ENCODE measurements around the gene NACC1. TPM values are rescaled to one million over a fixed set of nuclear protein-coding genes. Genes with fewer than 3 reads are reported as not detected.

The NACC1 gene
- total and polyA plus RNA-seq, 2 experiments from 2014 or later = 11.1 to 35.0 TPM

- Histone ChIP-seq H2AFZ (no peak overlapping the region), H3K79me2 (no peaks in the 10 kb centered on the region), H3K9me2 (replicated peaks; ENCODE audit: insufficient read depth) (no peaks in the 10 kb centered on the region), H3K36me3 (replicated peaks; ENCODE audit: insufficient read depth, low read depth) (no peaks in the 10 kb centered on the region), H3K27me3 (peaks cover 4% of the 10 kb centered on the region), H3K9me3 (ENCODE audit: low read depth) (no peaks in the 10 kb centered on the region), H4K20me1 (ENCODE audit: insufficient read depth, poor library complexity, severe bottlenecking) (no peaks in the 10 kb centered on the region), H3K4me1 (ENCODE audit: insufficient read depth) (peaks cover 20% of the 10 kb centered on the region), H3K27ac (no peak overlapping the region), H3K4me3 (no peak overlapping the region), H3K4me2 (no peak overlapping the region)
- DNase-seq (ENCODE audit: low spot score) = no peak
- TF ChIP-seq CTCF (IDR thresholded peaks at IDR 0.05; ENCODE audit: poor library complexity) (no peak), EZH2phosphoT487 (IDR thresholded peaks at IDR 0.05; ENCODE audit: low read depth, severe bottlenecking, unreplicated experiment) (no peak), EZH2 (IDR thresholded peaks at IDR 0.05; ENCODE audit: borderline replicate concordance) (no peak)
- 93% methylated on average over 26 of the region's 37 CpGs for WGBS (ENCODE audit: low lambda C conversion rate, missing lambda C conversion rate)
These were observed 30.1 kb upstream of the NACC1 start for GRCh38 chr19:13087795-13088537.

- Histone ChIP-seq H3K79me2 (no peaks in the 10 kb centered on the region), H4K20me1 (ENCODE audit: insufficient read depth, poor library complexity, severe bottlenecking) (no peaks in the 10 kb centered on the region), H3K9me2 (replicated peaks; ENCODE audit: insufficient read depth) (no peaks in the 10 kb centered on the region), H3K27me3 (peaks cover 11% of the 10 kb centered on the region), H3K4me2 (no peak overlapping the region), H3K4me3 (no peak overlapping the region), H3K9me3 (ENCODE audit: low read depth) (no peaks in the 10 kb centered on the region), H3K27ac (peak overlapping the region; percentile 72), H3K36me3 (replicated peaks; ENCODE audit: insufficient read depth, low read depth) (no peaks in the 10 kb centered on the region), H2AFZ (no peak overlapping the region), H3K4me1 (ENCODE audit: insufficient read depth) (peaks cover 25% of the 10 kb centered on the region)
- no peak for TF ChIP-seq EZH2 (IDR thresholded peaks at IDR 0.05; ENCODE audit: borderline replicate concordance)
- no peak for TF ChIP-seq CTCF (IDR thresholded peaks at IDR 0.05; ENCODE audit: poor library complexity)
- TF ChIP-seq EZH2phosphoT487 (IDR thresholded peaks at IDR 0.05; ENCODE audit: low read depth, severe bottlenecking, unreplicated experiment) = no peak
- 96% methylated on average over 5 of the region's 5 CpGs for whole genome bisulfite sequencing (ENCODE audit: low lambda C conversion rate, missing lambda C conversion rate)
- DNase-seq (ENCODE audit: low spot score) = no peak
These were observed 28.8 kb upstream of the NACC1 start for GRCh38 chr19:13089139-13089856.

- peaks cover 18% of the 10 kb centered on the region for H3K27me3 ChIP-seq
- DNase-seq (ENCODE audit: low spot score) = no peak
- peak overlapping the region; percentile 72 for H3K27ac ChIP-seq
- no peak overlapping the region for H3K4me2 ChIP-seq
- H3K4me1 ChIP-seq (ENCODE audit: insufficient read depth) = peaks cover 25% of the 10 kb centered on the region
- no peaks in the 10 kb centered on the region for H3K9me3 ChIP-seq (ENCODE audit: low read depth)
- no peaks in the 10 kb centered on the region for H3K36me3 ChIP-seq (replicated peaks; ENCODE audit: insufficient read depth, low read depth)
- TF ChIP-seq EZH2 (IDR thresholded peaks at IDR 0.05; ENCODE audit: borderline replicate concordance) = no peak
- no peak for TF ChIP-seq CTCF (IDR thresholded peaks at IDR 0.05; ENCODE audit: poor library complexity)
- no peak for TF ChIP-seq EZH2phosphoT487 (IDR thresholded peaks at IDR 0.05; ENCODE audit: low read depth, severe bottlenecking, unreplicated experiment)
- H4K20me1 ChIP-seq (ENCODE audit: insufficient read depth, poor library complexity, severe bottlenecking) = peaks cover 2% of the 10 kb centered on the region
- no peak overlapping the region for H3K4me3 ChIP-seq
- no peaks in the 10 kb centered on the region for H3K9me2 ChIP-seq (replicated peaks; ENCODE audit: insufficient read depth)
- no peak overlapping the region for H2AFZ ChIP-seq
- no peaks in the 10 kb centered on the region for H3K79me2 ChIP-seq
- WGBS (ENCODE audit: low lambda C conversion rate, missing lambda C conversion rate) = 91% methylated on average over 11 of the region's 12 CpGs
These were observed 28.1 kb upstream of the NACC1 start for GRCh38 chr19:13089857-13090507.

Data from hepatocyte (in vitro differentiated cells).